CD4-positive, alpha-beta T cell (primary cell): ENCODE results near the gene SPTBN5. TPM values are rescaled to one million over a fixed set of nuclear protein-coding genes. Genes with fewer than 3 reads are reported as not detected.

Source experiments
- ATAC-seq: fragments of 200-7000 bp; cut with Tn5 transposase; one replicate; pipeline ENCODE4 v1.10.0; 2022; ENCODE audit warnings: mild to moderate bottlenecking; ENCODE audit not compliant: poor library complexity
- CTCF ChIA-PET: fragments of 350-600 bp; sonication (Branson Sonifier 250); formaldehyde crosslinking; loops from one replicate; lab custom pipeline; 2021; ENCODE audit warnings: antibody characterized with exemption, inconsistent platforms; lab: Charles Lee
- POLR2A ChIA-PET: fragments of 350-600 bp; sonication (Branson Sonifier 250); formaldehyde crosslinking; loops from one replicate; lab custom pipeline; 2021; ENCODE audit warnings: antibody characterized with exemption, inconsistent platforms; lab: Charles Lee
- DNase-seq, 14 experiments: peaks; one replicate each; pipeline ENCODE4 v3.0.0-alpha.2; 2013 to 2020; ENCODE audit warnings: mixed read lengths in 2 of 14
- H3K27ac ChIP-seq, 2 donors: one replicate each; pipeline versions ENCODE4 v1.5.1 to v1.7.0; 2013; ENCODE audit warnings: low read length in 2 of 2, low read depth in 1 of 2, mild to moderate bottlenecking in 1 of 2
- H3K27me3 ChIP-seq, 2 experiments: 1 replicate in 1 of 2; 2 replicates in 1 of 2; pipeline versions ENCODE4 v1.6.1 to v1.7.0; 2013; ENCODE audit warnings: low read length in 2 of 2, control low read depth in 1 of 2, mild to moderate bottlenecking in 1 of 2, moderate library complexity in 1 of 2; ENCODE audit not compliant: insufficient read depth in 2 of 2, control insufficient read depth in 1 of 2
- H3K36me3 ChIP-seq: one replicate; pipeline ENCODE4 v1.6.1; 2013; ENCODE audit warnings: low read length, control low read depth; ENCODE audit not compliant: insufficient read depth
- H3K4me1 ChIP-seq: one replicate; pipeline ENCODE4 v1.6.1; 2013; ENCODE audit warnings: low read length, control low read depth; ENCODE audit not compliant: insufficient read depth
- H3K4me3 ChIP-seq: one replicate; pipeline ENCODE4 v1.5.1; 2013; ENCODE audit warnings: mild to moderate bottlenecking, low read length, moderate library complexity
- H3K9me3 ChIP-seq, 2 experiments: 1 replicate in 1 of 2; 2 replicates in 1 of 2; pipeline versions ENCODE4 v1.6.1 to v1.7.0; 2013; ENCODE audit warnings: low read length in 2 of 2, mild to moderate bottlenecking in 2 of 2, control low read depth in 1 of 2, moderate library complexity in 1 of 2; ENCODE audit not compliant: control insufficient read depth in 1 of 2, insufficient read depth in 1 of 2
- H3K27ac Mint-ChIP-seq: one replicate; pipeline ENCODE4 v1.8.0; 2020; ENCODE audit warnings: mixed read lengths
- H3K27me3 Mint-ChIP-seq: one replicate; pipeline ENCODE4 v1.8.0; 2021; ENCODE audit warnings: mixed read lengths
- H3K36me3 Mint-ChIP-seq: one replicate; pipeline ENCODE4 v1.8.0; 2021; ENCODE audit warnings: low read depth, mixed read lengths
- H3K4me1 Mint-ChIP-seq: one replicate; pipeline ENCODE4 v1.8.0; 2021; ENCODE audit warnings: low read depth, mixed read lengths
- H3K4me3 Mint-ChIP-seq: one replicate; pipeline ENCODE4 v1.8.0; 2020; ENCODE audit warnings: mild to moderate bottlenecking, mixed read lengths
- H3K9me3 Mint-ChIP-seq: one replicate; pipeline ENCODE4 v1.8.0; 2020; ENCODE audit warnings: mixed read lengths
- intact Hi-C, 2 experiments: fragments of 100-400 bp; cut with DNase I in 1 of 2; cut with micrococcal nuclease in 1 of 2; formaldehyde crosslinking; loops; one replicate each; pipeline versions ENCODE4 v1.15.1 to v1.9.0; 2023 to 2025; cut with DNase I, micrococcal nuclease
- total RNA-seq, 174 experiments: library from RNA in 2 of 174; stranded (reverse) in 2 of 174; gene quantifications; one replicate each; pipeline ENCODE4 v1.2.3 and lab custom pipeline; 2021 to 2026
- TF ChIP-seq, protein P1 (sequence below): fragments of 200-600 bp; IDR thresholded peaks from one replicate; pipeline ENCODE4 v1.8.0; 2022; ENCODE audit warnings: antibody characterized with exemption, mild to moderate bottlenecking

The SPTBN5 gene
- total RNA-seq, 2 experiments from 2014 or later, result 2.2 to 2.3 TPM

DNA sequence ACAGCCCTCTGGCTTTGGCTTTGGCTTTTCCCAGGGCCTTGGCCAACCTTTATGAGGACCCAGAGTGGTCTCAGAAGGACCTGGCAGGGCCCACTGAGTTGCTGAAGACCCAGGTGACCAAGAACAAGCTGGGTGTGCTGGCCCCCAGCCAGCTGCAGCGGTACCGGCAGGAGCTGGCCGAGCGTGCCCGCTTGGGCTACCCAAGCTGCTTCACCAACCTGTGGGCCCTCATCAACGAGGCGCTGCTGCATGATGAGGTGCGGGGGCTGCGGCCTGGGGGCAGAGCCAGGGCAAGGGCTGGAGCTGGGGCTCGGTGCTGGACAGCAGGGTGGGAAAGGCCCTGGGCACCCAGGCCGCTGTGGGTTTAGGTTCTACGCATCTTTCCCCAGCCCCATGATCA is 49.0 kb downstream of the SPTBN5 start:
- Mint-ChIP-seq H3K27ac (no peak overlapping the region), H3K4me3 (no peak overlapping the region), H3K27me3 (no peaks in the 10 kb centered on the region), H3K4me1 (no peaks in the 10 kb centered on the region), H3K36me3 (peaks cover 48% of the 10 kb centered on the region), H3K9me3 (no peaks in the 10 kb centered on the region)
- TF ChIP-seq, protein P1, sequence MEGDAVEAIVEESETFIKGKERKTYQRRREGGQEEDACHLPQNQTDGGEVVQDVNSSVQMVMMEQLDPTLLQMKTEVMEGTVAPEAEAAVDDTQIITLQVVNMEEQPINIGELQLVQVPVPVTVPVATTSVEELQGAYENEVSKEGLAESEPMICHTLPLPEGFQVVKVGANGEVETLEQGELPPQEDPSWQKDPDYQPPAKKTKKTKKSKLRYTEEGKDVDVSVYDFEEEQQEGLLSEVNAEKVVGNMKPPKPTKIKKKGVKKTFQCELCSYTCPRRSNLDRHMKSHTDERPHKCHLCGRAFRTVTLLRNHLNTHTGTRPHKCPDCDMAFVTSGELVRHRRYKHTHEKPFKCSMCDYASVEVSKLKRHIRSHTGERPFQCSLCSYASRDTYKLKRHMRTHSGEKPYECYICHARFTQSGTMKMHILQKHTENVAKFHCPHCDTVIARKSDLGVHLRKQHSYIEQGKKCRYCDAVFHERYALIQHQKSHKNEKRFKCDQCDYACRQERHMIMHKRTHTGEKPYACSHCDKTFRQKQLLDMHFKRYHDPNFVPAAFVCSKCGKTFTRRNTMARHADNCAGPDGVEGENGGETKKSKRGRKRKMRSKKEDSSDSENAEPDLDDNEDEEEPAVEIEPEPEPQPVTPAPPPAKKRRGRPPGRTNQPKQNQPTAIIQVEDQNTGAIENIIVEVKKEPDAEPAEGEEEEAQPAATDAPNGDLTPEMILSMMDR, result no peak
- CTCF ChIA-PET, result no interaction called here
- no peak for DNase-seq
- POLR2A ChIA-PET, result no interaction called here
- Histone ChIP-seq H3K36me3 (peaks cover 77% of the 10 kb centered on the region), H3K27ac (no peak overlapping the region), H3K4me3 (no peak overlapping the region), H3K9me3 (no peaks in the 10 kb centered on the region), H3K27me3 (no peaks in the 10 kb centered on the region), H3K4me1 (no peaks in the 10 kb centered on the region)
- intact Hi-C loops, result no loop called here
- no peak for ATAC-seq

DNA sequence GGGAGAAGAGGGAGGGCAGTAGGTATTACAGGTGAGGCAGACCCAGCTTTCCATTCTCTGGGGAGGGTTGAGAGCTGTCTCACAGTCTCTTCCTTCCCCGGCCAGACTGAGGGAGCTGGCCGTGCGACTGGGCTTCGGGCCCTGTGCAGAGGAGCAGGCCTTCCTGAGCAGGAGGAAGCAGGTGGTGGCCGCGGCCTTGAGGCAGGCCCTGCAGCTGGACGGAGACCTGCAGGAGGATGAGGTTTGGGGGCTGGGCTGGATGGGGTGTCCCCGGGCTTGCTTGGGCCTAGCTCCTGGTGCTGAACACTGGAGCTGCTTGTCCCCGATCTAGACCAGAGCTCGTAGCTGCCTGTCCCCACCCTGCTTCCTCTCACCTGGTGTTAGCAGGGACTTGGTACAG is 50.3 kb downstream of the SPTBN5 start:
- H3K36me3 ChIP-seq, result peaks cover 77% of the 10 kb centered on the region
- CTCF ChIA-PET, result interaction anchor here (0.7 kb wide), 1 partner anchor 61 kb away, joined by 3 read pairs; no protein-coding TSS in a partner anchor
- H3K27ac Mint-ChIP-seq, result no peak overlapping the region

DNA sequence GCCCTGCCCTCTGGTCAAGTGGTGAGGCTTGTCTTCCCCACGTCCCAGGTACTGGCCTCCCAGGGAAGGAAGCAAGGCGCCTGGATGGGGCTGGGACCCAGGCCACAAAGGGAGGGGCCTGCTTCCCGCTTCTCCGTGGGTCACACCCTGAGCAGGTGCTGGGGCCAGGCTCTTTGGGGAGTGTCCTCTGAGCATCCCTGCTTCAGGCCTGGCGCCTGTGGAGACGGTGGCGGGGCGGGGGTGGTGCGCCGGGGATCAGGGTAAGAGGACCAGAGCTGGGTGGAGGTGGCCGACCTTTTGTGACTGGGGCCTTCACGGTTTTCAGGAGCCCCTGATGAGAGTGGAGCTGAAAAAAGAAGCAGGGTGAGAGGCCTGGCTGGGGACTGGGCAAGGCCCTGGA is 51.6 kb downstream of the SPTBN5 start:
- CTCF ChIA-PET, result no interaction called here
- no peaks in the 10 kb centered on the region for H3K27me3 Mint-ChIP-seq

More for the DNA sequence above, 50.3 kb downstream of the SPTBN5 start:
- ATAC-seq, result no peak
- Histone ChIP-seq H3K4me1 (peaks cover 1% of the 10 kb centered on the region), H3K9me3 (no peaks in the 10 kb centered on the region), H3K27me3 (no peaks in the 10 kb centered on the region), H3K4me3 (no peak overlapping the region), H3K27ac (no peak overlapping the region)
- TF ChIP-seq, protein P1, result no peak
- no peak for DNase-seq
- Mint-ChIP-seq H3K4me3 (no peak overlapping the region), H3K27me3 (no peaks in the 10 kb centered on the region), H3K36me3 (peaks cover 41% of the 10 kb centered on the region), H3K4me1 (no peaks in the 10 kb centered on the region), H3K9me3 (no peaks in the 10 kb centered on the region)
- intact Hi-C loops, result no loop called here
- POLR2A ChIA-PET, result interaction anchor here (0.6 kb wide), 1 partner anchor 35 kb away, joined by 4 read pairs; no protein-coding TSS in a partner anchor

More for the DNA sequence above, 51.6 kb downstream of the SPTBN5 start:
- H3K4me1 Mint-ChIP-seq, result no peaks in the 10 kb centered on the region
- POLR2A ChIA-PET, result no interaction called here
- peaks cover 5% of the 10 kb centered on the region for H3K4me1 ChIP-seq
- H3K27ac Mint-ChIP-seq, result no peak overlapping the region
- no peaks in the 10 kb centered on the region for H3K9me3 Mint-ChIP-seq
- intact Hi-C loops, result no loop called here
- H3K27me3 ChIP-seq, result no peaks in the 10 kb centered on the region
- H3K4me3 ChIP-seq, result no peak overlapping the region
- ATAC-seq, result no peak
- H3K9me3 ChIP-seq, result no peaks in the 10 kb centered on the region
- no peak overlapping the region for H3K4me3 Mint-ChIP-seq
- TF ChIP-seq, protein P1, result no peak
- peaks cover 36% of the 10 kb centered on the region for H3K36me3 Mint-ChIP-seq
- peaks cover 69% of the 10 kb centered on the region for H3K36me3 ChIP-seq
- no peak overlapping the region for H3K27ac ChIP-seq
- no peak for DNase-seq
